Hippocampal formation (tissue), 2 donors: ENCODE measurements around the gene CDK18.

ENCODE experiments used
- DNase-seq, 2 donors: peaks; one replicate each; lab custom pipeline; 2025; lab: John Stamatoyannopoulos, UW

Gene CDK18

DNA sequence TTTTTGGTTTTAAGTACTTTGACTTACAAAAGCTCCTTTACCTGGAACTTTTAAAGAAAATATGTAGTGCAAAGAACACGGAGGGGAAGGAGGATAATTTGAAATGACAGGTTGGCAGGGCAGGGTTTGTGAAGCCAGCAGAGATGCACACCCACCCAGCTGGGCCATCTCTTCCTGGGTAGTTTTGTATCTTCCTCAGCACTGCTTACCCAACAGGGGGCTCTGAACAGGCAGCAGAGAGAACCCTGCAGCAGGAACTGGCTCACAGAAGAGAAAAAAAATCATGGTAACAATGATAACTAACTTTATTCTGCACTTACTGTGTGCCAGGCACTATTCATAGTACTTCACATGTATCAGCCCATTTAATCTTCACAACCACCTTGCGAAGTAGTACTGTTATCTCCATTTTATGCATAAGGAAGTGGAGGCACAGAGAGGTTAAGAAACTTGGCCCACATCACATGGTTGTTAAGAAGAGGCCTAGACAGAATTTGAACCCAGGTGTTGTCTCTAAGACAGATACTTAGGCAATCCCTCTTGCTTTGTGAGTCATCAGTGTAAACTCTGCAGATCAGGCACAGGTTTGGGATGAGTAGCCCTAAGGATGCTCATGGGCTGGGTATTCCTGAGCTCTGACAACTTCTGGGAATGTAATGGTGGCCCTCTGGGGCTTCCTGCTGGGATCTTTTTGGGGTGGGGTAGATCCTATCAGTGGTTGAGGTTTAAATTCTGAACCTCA is 66.5 kb downstream of the CDK18 start:
- no peak for DNase-seq

DNA sequence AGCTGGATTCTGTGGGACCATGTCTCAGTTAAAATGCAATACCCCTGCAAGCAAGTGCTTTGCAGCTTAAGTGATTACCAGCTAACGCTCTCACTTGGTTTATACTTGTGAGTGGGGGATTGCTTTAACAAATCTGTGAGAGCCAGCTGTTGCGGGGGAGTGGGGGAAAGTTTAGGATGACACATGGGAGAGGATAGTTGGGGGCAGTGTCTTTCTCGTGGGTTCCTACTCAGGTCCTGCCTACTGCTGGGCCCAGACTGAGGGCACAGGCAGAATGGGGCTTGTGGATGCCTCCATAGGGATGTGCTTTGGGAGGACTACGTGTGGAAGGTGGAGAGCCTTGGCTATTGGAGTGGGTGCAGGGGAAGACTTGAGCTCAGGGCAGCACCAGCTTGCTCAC is 67.3 kb downstream of the CDK18 start:
- no peak for DNase-seq

- no peak for DNase-seq
These were observed 68.0 kb downstream of the CDK18 start for GRCh38 chr1:205572421-205572820.

GRCh38 chr1:205575294-205575885 is 70.9 kb downstream of the CDK18 start:
- DNase-seq, result no peak

DNA sequence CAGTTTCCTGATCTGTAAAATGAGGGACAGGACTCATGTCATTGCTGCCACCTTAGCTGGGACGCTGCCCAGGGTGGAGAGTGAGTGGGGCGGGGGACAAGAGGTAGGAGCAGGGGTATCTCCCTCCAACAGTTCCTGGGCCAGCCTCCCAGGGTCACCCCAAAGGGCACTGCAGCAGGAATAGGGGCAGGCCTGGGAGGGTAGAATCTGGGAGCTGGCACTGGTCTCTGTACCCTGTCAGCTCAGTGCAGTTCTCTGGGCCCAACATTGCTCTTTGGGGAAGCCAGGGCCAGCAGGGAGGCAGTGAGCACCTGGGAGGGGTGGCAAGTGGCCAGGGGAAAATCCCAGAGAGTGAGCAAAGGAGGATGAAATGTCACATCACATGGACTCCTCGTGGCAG is 71.5 kb downstream of the CDK18 start:
- no peak for DNase-seq

- no peak for DNase-seq
These were observed 72.6 kb downstream of the CDK18 start for GRCh38 chr1:205576805-205577761.

DNA sequence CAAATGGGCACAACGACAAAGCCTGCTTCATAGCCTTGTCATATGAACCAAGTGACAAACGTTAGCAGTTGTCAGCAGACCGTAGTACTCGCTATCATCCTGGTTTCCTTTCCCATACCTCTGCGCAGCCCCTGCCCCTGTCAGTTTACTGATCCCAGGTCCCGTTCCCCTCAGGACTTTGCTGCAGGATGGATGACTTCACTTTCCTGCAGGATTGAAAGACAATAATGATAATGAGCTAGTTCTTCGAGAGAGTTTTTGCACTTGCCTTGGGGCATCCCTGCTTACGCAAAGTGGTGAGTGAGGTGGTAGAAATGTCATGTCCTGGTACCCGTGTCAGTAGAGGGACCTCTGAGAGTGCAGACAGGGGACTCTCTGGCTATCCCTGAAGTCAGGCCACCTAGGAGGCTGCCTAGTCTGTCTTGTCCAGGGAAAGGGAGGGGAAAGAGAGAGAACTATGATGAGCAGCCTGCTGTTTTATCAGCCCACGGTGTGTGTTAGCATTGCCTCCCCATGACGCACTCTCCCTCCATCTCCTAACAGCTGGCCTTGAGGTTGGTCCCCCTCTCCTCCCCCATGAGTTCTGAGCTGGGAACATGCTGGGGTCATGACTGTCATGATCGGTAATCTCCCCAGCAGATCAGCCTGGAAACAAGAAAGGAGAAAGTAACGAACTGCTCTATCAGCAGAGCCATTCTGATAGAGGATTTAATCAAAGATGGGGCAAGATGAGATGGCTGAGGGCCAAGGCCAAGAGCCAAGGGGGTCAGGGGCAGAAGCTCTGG is 73.6 kb downstream of the CDK18 start:
- no peak for DNase-seq

GRCh38 chr1:205578780-205579571 is 74.5 kb downstream of the CDK18 start:
- DNase-seq, result no peak

- no peak for DNase-seq
These were observed 75.2 kb downstream of the CDK18 start for GRCh38 chr1:205579711-205580110.

DNA sequence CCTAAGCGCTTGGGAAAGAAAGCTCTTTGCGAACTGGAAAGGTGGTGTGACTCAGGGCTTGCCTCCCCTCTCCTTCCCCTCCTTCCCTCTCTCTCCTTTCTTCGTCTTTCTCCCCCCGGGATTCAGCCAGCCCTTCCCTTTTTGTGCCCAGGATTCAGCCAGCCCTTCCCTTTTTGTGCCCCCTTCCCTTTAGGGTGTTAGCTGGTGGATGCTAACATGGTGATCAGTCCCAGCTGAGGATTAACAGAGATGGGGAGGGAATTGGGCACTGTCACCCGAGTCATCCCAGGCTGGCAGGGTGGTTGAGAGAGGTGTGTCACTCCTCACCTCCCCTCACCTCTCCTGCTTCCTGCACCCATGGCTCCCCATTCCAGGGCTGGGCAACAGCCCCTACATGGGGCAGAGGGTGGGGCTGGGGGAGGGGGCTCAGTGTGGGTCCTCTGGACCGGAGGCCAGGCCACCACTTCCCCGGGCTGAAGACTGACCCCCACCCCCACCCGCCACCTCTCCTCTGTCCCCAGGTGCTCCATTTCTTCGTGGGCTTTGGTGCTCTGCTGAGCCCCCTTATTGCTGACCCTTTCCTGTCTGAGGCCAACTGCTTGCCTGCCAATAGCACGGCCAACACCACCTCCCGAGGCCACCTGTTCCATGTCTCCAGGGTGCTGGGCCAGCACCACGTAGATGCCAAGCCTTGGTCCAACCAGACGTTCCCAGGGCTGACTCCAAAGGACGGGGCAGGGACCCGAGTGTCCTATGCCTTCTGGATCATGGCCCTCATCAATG is 75.9 kb downstream of the CDK18 start:
- no peak for DNase-seq

DNA sequence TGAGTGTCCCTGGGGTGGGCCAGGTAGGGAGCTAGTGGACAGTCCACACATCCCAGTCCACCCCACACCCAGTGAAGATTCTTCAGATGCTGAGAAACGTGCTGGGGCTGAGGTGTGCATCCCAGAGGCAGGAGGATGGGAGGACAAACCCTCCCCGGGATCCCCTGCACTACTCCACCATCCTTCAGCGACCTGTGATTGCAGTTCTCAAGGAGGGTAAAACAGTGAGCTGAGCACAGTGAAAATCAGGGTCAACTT is 76.4 kb downstream of the CDK18 start:
- DNase-seq, result no peak

DNA sequence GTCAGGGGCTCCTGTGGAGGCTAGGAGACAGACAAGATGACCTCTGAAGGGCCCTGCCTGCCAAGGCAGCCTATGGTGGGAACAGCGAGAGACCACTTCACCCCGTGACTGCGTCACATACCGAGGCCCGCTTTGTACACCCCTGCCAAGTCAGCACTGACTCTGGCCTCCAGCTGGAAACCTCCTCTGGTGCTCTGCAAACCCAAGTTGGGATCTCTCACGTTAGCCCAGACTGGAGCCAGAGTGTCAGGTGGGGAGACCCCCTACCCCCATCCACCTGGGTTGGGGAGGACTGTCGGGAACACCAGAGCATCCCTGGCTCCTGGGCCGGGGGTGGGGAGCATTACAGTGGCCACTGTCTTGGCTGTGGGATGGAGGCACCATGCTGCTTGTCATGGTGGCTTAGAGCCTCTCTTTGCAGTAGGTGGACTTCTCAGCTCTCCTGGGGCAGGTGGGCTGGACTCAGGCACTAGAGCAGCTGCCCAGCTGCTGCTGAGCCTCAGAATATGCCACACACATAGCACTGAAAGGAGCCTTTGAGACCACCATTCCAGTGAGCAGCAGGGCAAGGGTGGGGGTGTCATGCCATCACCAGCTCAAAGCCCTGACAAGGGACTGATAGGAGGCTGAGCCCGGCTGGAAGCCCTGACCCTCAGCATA is 77.0 kb downstream of the CDK18 start:
- no peak for DNase-seq

DNA sequence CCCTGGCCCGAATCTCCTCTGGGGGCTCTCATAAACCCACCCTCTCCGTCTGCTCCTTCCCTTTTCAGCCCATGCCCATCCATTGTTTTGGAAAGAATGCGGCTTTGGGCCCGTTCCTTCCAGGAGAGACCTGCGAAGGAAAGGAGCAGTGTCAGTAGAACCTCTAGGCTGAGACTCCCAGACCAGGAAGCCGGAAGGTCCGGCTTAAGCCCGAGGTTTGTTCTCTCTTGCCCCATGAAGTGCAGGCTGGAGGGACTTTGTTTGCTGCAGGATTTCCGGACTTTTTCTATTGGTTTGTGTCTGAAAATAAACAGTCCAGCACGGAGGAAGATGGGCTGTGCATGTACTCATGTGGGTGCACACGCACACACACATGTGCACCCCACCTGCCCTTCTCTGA is 77.6 kb downstream of the CDK18 start:
- DNase-seq, result no peak
